Fibroblast of skin of left quadriceps (primary cell): ENCODE measurements around the gene CELF4.

ENCODE experiments used
- DNase-seq, 2 experiments: peaks; one replicate each; pipeline ENCODE4 v3.0.0-alpha.2; 2013; ENCODE audit warnings: low read depth in 2 of 2

Gene CELF4

GRCh38 chr18:37225279-37225678 is 340.3 kb downstream of the CELF4 start:
- no peak for DNase-seq

- DNase-seq, result no peak
Observed at GRCh38 chr18:37222999-37223378, 342.6 kb downstream of the CELF4 start.

DNA sequence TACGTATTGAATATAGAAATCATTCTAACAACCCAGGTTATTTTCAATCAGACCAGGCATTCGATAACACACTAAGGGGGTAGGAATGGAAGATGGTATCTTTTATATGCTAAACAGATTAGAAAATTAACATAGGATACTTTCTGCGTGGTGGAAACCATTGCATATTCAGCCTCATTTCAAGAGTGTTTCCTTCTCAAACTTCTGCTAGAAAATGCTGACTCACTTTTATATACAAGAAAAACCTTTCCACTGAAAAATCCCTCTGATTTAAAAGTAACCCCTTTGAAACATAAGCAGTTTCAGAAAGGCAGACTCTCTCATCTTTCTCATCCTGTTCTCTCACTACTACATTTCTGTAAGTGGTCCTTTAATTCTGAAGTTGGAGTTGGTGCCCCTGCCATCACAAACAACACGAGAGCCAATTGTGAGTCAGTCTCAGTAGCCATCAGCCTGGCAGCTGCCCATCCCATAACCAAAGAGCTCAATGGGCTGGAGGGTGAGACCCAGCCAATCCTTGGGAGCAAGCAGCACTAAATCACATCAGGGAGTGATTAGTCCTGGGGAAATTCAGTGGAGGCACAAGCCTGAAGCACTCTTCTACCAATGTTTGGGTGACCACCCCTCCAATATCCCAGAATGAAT is 343.1 kb downstream of the CELF4 start:
- DNase-seq, result no peak

DNA sequence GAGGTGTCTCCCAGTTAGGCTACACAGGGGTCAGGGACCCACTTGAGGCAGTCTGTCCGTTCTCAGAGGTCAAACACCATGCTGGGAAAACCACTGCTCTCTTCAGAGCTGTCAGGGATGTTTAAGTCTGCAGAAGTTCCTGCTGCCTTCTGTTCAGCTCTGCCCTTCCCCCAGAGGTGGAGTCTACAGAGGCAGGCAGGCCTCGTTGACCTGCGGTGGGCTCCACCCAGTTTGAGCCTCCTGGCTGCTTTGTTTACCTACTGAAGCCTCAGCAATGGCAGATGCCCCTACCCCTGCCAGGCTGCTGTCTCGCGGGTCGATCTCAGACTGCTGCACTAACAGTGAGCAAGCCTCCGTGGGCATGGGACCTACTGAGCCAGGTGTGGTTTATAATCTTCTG is 346.3 kb downstream of the CELF4 start:
- DNase-seq, result no peak

DNA sequence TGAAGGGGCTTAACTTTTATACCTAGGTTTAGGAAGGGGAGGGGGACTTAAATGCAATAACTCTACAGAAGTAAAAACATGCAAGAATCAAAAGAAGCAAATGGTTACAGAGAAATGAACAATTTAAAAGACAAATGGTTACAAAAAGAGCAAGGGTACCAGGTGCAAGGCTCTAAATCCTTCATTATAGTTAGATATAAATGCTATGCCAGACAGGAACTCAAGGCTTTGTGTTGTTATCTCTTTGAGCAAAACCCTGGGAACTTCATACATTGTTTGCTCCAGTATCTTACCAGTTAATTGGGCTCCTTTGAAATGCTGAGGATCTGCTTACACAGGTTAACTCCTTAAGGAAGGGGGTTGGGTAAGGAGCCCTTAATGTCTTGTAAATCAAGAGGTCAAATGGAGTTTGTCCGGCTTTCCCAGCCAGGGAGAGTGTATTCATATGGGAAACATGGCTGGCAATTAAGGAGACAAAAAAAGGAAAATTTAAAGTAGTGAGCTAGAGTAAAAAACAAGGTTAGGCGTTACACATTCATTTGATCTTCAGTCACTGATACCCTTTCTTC is 347.5 kb downstream of the CELF4 start:
- no peak for DNase-seq

GRCh38 chr18:37210781-37211180 is 354.8 kb downstream of the CELF4 start:
- DNase-seq, result no peak

DNA sequence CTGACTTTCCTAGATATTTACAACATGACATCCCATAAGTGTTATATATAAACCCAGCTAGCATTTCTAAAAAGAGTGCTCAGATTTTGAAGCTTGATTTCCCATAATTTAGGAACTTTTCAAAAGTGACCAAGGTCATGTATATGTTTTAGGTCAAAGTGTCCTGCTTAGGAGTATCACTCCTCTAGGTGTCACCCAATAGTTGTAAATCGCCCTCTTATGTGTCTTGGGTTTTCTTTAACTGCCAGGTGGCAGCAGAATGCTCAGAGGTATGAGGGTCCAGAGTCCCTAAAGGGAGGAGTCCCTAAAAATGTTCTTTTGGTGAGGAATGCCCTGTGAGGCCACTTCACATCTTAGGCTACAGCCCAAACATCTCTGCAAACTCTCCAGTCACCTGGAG is 358.3 kb downstream of the CELF4 start:
- DNase-seq, result no peak

DNA sequence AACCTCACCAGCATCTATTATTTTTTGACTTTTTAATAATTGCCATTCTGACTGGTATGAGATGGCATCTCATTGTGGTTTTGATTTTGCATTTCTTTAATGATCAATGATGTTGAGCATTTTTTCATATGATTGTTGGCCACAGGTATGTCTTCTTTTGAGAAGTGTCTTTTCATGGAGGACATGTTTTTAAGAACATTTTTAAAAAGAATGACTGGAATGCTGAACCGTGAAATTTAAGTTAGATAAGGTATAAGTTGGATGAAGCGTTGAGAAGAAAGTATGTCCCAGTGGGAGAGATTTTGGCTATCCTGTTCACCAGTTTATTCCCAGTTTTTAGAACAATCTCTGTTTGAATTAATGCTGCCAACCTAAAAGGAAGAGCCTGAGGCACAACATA is 365.9 kb downstream of the CELF4 start:
- DNase-seq, result no peak
